Left lung (tissue), 10 donors: ENCODE measurements around the gene LMBRD1. TPM values are rescaled to one million over a fixed set of nuclear protein-coding genes. Genes with fewer than 3 reads are reported as not detected.

Experiments used
- ATAC-seq: fragments of 200-7000 bp; cut with Tn5 transposase; one replicate; pipeline ENCODE4 v1.9.1; 2020; ENCODE audit warnings: moderate library complexity
- DNase-seq, 4 donors: peaks; one replicate each; pipeline ENCODE4 v3.0.0-alpha.2; 2013 to 2020
- H3K27ac ChIP-seq, 2 donors: fragments of 200-600 bp; sonication (generic) in 1 of 2; one replicate each; pipeline versions ENCODE4 v1.5.0 to v1.8.0; 2020 to 2021
- H3K27me3 ChIP-seq, 2 donors: fragments of 200-600 bp; sonication (generic) in 1 of 2; one replicate each; pipeline versions ENCODE4 v1.5.0 to v1.8.0; 2020 to 2021
- H3K36me3 ChIP-seq, 2 donors: fragments of 200-600 bp; sonication (generic) in 1 of 2; one replicate each; pipeline versions ENCODE4 v1.5.0 to v1.8.0; 2020 to 2021
- H3K4me1 ChIP-seq, 2 donors: fragments of 200-600 bp; one replicate each; pipeline ENCODE4 v1.8.0; 2021
- H3K4me3 ChIP-seq, 2 donors: fragments of 200-600 bp; sonication (generic) in 1 of 2; one replicate each; pipeline versions ENCODE4 v1.5.0 to v1.8.0; 2020 to 2021; ENCODE audit warnings: mild to moderate bottlenecking in 1 of 2
- H3K9me3 ChIP-seq, 2 donors: fragments of 200-600 bp; sonication (generic) in 1 of 2; one replicate each; pipeline versions ENCODE4 v1.5.0 to v1.8.0; 2020 to 2021
- CTCF ChIP-seq, 2 donors: fragments of 200-600 bp; sonication (generic) in 1 of 2; IDR thresholded peaks; one replicate each; pipeline versions ENCODE4 v1.5.0 to v1.8.0; 2021; ENCODE audit warnings: antibody characterized with exemption in 2 of 2
- intact Hi-C, 2 donors: fragments of 100-400 bp; cut with DNase I; formaldehyde crosslinking; loops; one replicate each; pipeline versions ENCODE4 v1.11.2 to v1.14.2; 2022
- polyA plus RNA-seq, 6 donors: library from polyadenylated mRNA; unstranded; fragments of 120-200 nt; gene quantifications; one replicate each; pipeline ENCODE4 v1.2.1, GENCODE V29; 2013; ENCODE audit not compliant: insufficient read length in 6 of 6
- total RNA-seq, 2 donors: library from RNA; stranded (reverse); fragmentation: NEBNext Ultra II Directional; extraction: Animal tissue kit (Norgen Biotek cat#: 25700); gene quantifications; one replicate each; pipeline ENCODE4 v1.2.1, GENCODE V29; 2021
- donor health status: DM: no; HTN: yes; CAD: no.
- donor health status: DM: no; HTN: no; CAD: no.

LMBRD1 gene
- total and polyA plus RNA-seq, 8 donors: 50.1 to 79.0 (median 61.7) TPM

- no peaks in the 10 kb centered on the region for H3K9me3 ChIP-seq
- intact Hi-C loops: no loop called here
- H3K27ac ChIP-seq: no peak overlapping the region
- no peak overlapping the region for H3K4me3 ChIP-seq
- ATAC-seq (no peak), DNase-seq (no peak)
- H3K4me1 ChIP-seq: no peaks in the 10 kb centered on the region
- no peaks in the 10 kb centered on the region for H3K27me3 ChIP-seq
- H3K36me3 ChIP-seq: no peaks in the 10 kb centered on the region
- TF ChIP-seq CTCF (IDR thresholded peaks at IDR 0.05): no peak
These were observed 23.6 kb upstream of the LMBRD1 start for GRCh38 chr6:69820438-69820837.

GRCh38 chr6:69820018-69820417 lies 23.2 kb upstream of the LMBRD1 start:
- no peaks in the 10 kb centered on the region for H3K36me3 ChIP-seq
- no peaks in the 10 kb centered on the region for H3K27me3 ChIP-seq
- DNase-seq (no peak), ATAC-seq (no peak)
- no peak overlapping the region for H3K4me3 ChIP-seq
- TF ChIP-seq CTCF (IDR thresholded peaks at IDR 0.05): no peak
- no peaks in the 10 kb centered on the region for H3K9me3 ChIP-seq
- H3K4me1 ChIP-seq: no peaks in the 10 kb centered on the region
- H3K27ac ChIP-seq: no peak overlapping the region
- intact Hi-C loops: no loop called here

GRCh38 chr6:69819138-69819537 lies 22.3 kb upstream of the LMBRD1 start:
- DNase-seq: no peak
- intact Hi-C loops: no loop called here
- Histone ChIP-seq H3K27me3 (no peaks in the 10 kb centered on the region), H3K27ac (no peak overlapping the region), H3K4me1 (no peaks in the 10 kb centered on the region), H3K4me3 (no peak overlapping the region), H3K9me3 (no peaks in the 10 kb centered on the region), H3K36me3 (no peaks in the 10 kb centered on the region)
- no peak for TF ChIP-seq CTCF (IDR thresholded peaks at IDR 0.05)
- no peak for ATAC-seq

- no peak for TF ChIP-seq CTCF (IDR thresholded peaks at IDR 0.05)
- intact Hi-C loops: no loop called here
- H3K27ac ChIP-seq: no peak overlapping the region
These were observed 21.6 kb upstream of the LMBRD1 start for GRCh38 chr6:69818223-69818930.

GRCh38 chr6:69817358-69817757 lies 20.5 kb upstream of the LMBRD1 start:
- TF ChIP-seq CTCF (IDR thresholded peaks at IDR 0.05): no peak
- no peaks in the 10 kb centered on the region for H3K9me3 ChIP-seq
- no peak for DNase-seq
- H3K27me3 ChIP-seq: no peaks in the 10 kb centered on the region
- no peaks in the 10 kb centered on the region for H3K36me3 ChIP-seq
- no peaks in the 10 kb centered on the region for H3K4me1 ChIP-seq
- intact Hi-C loops: no loop called here
- H3K27ac ChIP-seq: no peak overlapping the region
- H3K4me3 ChIP-seq: no peak overlapping the region
- no peak for ATAC-seq

More at GRCh38 chr6:69818223-69818930, 21.6 kb upstream of the LMBRD1 start:
- Histone ChIP-seq H3K27me3 (no peaks in the 10 kb centered on the region), H3K9me3 (no peaks in the 10 kb centered on the region), H3K36me3 (no peaks in the 10 kb centered on the region), H3K4me1 (no peaks in the 10 kb centered on the region), H3K4me3 (no peak overlapping the region)
- DNase-seq: no peak
- ATAC-seq: no peak
